HG03457 (cell line): ENCODE data around the gene OSBPL9.
"Not testable (repeated sequence)": the region's sequence is repeated elsewhere in the genome, so short reads cannot be mapped to it uniquely, and the experiment has no call there.

Source experiments
- ATAC-seq: cut with Tn5 transposase; IDR thresholded peaks from one replicate; pipeline ENCODE4 v1.9.1; 2021; ENCODE audit warnings: moderate number of reproducible peaks; ENCODE audit not compliant: unreplicated experiment

OSBPL9 gene

DNA sequence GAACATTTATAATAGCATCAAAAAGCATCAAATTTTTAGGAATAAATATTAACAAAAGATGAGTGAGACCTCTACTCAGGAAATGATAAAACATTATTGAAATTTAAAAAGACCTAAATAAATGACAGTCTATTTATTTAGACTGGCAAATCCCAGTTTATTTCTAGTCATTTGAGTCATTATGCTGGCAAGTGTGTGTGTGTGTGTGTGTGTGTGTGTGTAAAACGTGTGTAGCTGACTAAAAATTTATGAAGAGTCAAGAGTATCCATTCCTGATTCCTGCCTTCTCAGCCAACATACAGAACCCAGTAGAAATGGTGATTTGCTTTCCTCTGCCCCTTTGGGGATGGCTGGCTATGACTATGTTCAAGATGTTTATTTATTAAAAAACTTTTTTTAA lies 46.2 kb downstream of the OSBPL9 start:
- no peak for ATAC-seq

GRCh38 chr1:51663721-51664120 lies 46.8 kb downstream of the OSBPL9 start:
- no peak for ATAC-seq

DNA sequence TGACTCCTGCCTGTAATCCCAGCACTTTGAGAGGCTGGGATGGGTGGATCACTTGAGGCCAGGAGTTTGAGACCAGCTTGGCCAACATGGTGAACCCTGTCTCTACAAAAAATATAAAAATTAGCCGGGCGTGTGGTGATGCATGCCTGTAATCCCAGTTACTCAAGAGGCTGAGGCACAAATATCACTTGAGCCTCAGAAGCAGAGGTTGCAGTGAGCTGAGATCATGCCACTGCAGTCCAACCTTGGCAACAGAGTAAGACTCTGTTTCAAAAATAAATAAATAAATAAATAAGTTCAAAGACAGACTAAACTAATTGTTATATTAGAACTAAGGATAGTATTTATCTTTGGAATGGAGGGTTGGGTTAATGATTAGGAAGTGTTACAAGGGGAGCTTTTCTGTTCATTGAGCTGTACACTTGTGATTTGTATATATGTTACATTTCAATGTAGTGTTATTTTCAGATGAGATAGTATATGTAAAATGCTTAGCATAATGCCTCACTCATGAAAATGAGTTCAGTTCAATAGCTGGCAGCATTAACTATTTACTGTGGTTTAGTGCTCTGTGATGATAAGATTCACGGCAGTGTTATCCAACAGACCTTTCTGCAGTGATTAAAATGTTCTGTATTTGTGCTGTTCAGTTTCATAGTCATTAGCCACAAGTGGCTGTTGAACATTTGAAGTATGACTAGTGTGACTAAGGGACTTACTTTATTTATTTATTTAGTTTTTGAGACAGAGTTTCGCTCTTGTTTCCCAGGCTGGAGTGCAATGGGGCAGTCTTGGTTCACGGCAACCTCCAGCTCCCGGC lies 47.7 kb downstream of the OSBPL9 start:
- no peak for ATAC-seq

DNA sequence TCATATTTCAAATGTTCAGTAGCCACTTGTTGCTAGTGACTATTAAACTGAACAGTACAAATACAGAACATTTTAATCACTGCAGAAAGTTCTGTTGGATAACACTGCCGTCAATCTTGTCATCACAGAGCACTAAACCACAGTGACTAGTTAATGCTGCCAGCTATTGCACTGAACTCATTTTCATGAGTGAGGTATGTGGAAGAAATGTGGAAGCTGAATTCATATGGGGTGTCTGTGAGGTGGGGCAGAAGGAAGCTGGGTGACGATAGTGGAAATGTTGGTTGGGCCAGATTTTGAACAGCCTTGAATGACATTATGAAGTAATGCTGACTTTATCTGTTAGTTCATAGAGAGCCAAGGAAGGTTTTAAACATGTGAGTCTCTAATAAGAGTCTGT lies 49.6 kb downstream of the OSBPL9 start:
- no peak for ATAC-seq

DNA sequence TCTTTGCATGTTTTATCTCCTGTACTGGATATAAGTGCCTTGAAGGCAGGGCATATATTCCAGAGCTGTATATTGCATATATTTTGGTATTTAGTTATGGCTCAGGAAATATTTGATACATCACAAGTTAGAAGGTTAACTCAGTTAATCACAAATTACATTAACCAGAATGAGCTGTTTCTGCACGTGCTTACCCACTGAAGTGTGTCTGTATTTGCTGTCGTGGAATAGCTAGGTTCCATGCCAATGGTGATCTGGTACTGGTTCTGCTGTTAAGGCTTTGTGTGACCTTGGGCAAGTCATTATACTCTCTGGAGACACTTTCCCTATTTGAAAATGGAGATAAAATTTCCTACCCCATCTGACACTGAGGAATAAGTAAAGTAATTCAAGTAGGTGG lies 50.7 kb downstream of the OSBPL9 start:
- no peak for ATAC-seq

DNA sequence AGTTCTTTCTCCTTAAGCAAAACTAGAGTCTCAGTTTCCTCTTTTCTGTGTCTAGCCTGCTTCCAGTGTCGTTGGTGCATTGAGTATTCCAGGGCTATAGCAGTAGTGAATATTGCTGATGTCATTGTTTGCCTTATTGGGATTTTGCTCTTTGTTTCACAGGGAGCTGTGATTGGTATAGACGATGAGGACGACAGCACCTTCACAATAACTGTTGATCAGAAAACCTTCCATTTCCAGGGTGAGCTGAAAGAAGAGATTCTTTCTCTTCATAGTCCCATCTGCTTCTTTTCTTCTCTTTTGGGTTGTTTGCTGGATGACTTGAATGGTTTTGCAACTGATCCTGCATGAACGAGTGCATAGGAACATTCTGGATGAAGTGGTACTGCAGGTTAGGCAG lies 52.4 kb downstream of the OSBPL9 start:
- ATAC-seq, result no peak

- ATAC-seq, result no peak
Measured at GRCh38 chr1:51669816-51670215, 52.9 kb downstream of the OSBPL9 start.

DNA sequence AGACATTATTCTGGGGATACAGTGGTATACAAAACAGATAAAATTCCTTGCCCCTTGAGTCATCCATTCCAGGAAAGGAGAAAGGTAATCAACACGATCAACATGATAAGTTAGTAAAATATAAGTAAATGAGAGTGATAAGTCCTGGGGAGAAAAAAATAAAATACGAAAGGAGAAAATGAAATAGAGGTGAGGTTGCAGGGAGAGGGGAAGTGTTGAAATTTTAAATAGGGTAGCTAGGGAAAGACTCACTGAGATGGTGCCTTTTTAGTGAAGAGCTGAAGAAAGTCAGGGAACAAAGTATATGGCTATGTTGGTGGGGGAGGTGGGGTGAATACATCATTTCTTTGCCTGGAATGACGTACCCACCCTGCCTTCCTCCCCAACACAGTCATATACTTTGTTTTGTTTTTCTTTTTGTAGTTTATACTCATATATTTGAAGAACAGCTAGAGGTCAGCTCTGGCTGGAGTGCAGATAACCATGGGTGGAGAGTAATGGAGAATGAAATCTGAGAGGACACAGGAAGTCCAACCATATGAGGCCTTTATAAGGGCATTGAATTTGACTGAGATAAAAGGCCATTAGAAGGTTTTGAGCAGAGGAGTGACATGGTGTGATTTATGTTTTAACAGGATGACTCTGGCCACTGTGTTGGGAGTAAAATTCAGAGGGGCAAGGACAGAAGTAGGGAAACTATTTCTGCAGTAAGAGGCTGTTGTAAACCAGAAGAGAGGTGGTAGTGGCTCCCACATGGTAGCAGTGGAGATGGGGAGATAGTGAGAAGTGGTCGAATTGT lies 54.8 kb downstream of the OSBPL9 start:
- no peak for ATAC-seq

DNA sequence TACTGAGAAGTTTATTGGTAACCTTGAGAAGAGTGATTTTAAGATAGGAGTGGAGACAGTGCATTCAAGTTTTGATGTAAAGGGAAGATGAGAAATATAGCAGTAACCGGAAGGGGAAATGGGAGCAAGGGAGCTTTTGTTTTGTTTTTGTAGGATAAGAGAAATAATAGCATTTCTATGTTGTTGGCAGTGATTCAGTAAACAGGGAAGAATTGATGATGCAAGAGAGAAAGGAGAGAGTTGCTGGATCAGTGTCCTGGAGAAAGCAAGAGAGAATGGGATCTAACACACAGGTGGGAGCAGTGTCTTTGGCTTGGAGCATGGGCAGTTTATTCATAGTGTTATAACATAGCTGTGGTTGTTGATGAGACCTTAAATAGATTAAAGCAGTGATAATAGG lies 56.4 kb downstream of the OSBPL9 start:
- ATAC-seq, result no peak

GRCh38 chr1:51675177-51675780 lies 58.4 kb downstream of the OSBPL9 start:
- ATAC-seq, result no peak

DNA sequence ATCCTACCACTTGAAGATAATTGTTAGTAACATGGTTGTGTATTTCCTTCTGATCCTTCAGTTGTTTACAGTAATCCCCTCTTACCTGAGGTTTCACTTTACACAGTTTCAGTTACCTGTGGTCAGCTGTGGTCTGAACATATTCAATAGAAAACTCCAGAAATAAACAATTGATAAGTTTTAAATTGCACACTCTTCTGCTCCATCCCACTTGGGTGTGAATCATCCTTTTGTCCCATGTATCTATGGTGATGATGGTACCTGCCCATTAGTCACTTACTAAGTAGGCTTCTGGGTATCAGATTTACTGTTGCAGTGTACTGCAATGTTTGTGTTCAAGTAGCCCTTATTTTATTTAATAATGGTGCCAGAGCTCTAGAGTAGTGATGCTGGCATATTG lies 62.5 kb downstream of the OSBPL9 start:
- ATAC-seq, result no peak

GRCh38 chr1:51684776-51685175 lies 67.9 kb downstream of the OSBPL9 start:
- ATAC-seq, result no peak

DNA sequence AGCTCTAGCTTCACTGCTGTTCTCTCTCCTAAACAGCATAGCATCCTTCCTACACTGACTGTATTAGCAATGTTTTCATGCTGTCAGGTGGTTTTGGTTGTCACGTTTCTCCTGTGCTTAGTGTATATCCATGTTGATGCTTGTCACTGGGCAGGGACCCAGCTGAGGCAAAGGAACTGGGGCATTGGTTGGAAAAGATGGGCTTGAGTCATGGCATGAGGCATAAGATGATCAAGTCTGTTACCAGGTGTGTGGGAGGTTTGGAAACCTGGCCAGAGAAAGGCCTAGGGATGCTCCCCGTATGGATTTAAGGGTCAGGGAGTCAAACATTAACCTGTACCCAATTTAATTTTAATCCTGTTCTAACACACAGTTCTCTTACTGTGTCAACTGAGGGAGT lies 69.6 kb downstream of the OSBPL9 start:
- no peak for ATAC-seq

- no peak for ATAC-seq
Measured at GRCh38 chr1:51689075-51689440, 72.2 kb downstream of the OSBPL9 start.

- ATAC-seq, result no peak
Measured at GRCh38 chr1:51689643-51690042, 72.8 kb downstream of the OSBPL9 start.

DNA sequence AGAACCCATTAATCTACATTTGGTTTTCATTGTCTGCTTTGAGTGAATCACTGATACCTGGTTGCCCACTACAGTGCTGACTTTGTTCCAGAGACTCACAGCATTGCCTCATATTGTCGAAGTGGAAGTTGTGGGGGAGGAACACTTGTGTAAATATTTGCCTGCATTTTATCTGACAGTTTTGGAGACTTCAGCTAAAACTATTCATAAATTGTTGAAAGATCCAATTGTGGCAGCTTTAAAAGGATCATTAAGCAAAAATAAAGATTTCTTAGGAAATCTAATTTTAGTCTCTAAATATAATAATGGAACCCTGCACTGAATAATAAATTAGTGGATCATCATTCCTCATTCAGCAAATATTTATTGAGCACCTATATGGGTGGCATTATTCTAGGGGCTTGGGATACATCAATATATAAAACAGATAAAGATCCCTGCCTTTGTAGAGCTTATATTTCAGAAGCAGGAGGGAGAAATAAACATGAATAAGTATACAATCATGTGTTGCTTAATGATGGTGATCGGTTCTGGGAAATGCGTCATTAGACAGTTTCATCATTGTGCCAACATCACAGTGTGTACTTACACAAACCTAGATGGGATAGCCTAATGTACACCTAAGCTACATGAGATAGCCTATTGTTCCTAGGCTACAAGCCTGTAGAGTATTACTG lies 73.5 kb downstream of the OSBPL9 start:
- ATAC-seq, result no peak

- no peak for ATAC-seq
Measured at GRCh38 chr1:51691920-51692319, 75.0 kb downstream of the OSBPL9 start.

GRCh38 chr1:51693419-51694155 lies 76.7 kb downstream of the OSBPL9 start:
- ATAC-seq, result no peak

- ATAC-seq, result no peak
Measured at GRCh38 chr1:51697166-51697565, 80.3 kb downstream of the OSBPL9 start.

DNA sequence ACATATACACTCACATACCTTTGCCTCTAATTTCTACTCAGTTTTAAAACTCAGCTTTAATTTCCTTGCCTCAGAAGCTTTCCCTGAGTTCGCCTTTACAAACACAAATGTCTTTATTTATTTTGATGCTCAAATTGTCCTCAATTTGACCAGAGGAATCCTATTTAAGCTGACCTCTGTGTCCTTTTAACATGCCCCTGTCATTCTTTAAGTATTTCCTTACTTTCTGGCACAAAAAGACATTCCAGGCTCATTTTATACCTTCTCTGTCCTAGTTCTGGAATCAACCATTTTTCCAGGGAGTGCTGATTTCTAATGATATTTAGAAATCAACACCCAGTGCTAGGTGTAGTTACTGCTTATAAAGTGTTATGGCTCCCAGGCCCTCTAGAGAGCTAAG lies 82.5 kb downstream of the OSBPL9 start:
- ATAC-seq, result no peak

DNA sequence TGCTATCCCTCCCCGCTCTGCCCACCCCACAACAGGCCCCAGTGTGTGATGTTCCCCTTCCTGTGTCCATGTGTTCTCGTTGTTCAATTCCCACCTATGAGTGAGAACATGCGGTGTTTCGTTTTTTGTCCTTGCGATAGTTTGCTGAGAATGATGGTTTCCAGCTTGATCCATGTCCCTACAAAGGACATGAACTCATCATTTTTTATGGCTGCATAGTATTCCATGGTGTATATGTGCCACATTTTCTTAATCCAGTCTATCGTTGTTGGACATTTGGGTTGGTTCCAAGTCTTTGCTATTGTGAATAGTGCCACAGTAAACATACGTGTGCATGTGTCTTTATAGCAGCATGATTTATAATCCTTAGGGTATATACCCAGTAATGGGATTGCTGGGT lies 84.9 kb downstream of the OSBPL9 start:
- ATAC-seq, result not testable (repeated sequence)
